Measurements from ENCODE around the gene PARD3B.

Gene PARD3B

GRCh38 chr2:205651719-205652118 is 1106.4 kb downstream of the PARD3B start:
- FAIRE-seq (no peak), DNase-seq (ENCODE audit: insufficient read length, low spot score) (no peak)

GRCh38 chr2:205654878-205655605 is 1109.8 kb downstream of the PARD3B start:
- FAIRE-seq (no peak), DNase-seq (ENCODE audit: insufficient read length, low spot score) (no peak)

- FAIRE-seq (no peak), DNase-seq (ENCODE audit: insufficient read length, low spot score) (no peak)
Measured at GRCh38 chr2:205655779-205656456, 1110.6 kb downstream of the PARD3B start.

GRCh38 chr2:205656461-205656860 is 1111.2 kb downstream of the PARD3B start:
- DNase-seq (ENCODE audit: insufficient read length, low spot score) (no peak), FAIRE-seq (no peak)

GRCh38 chr2:205656941-205657340 is 1111.7 kb downstream of the PARD3B start:
- no peak for DNase-seq (ENCODE audit: insufficient read length, low spot score)
- FAIRE-seq: no peak

GRCh38 chr2:205657579-205657978 is 1112.3 kb downstream of the PARD3B start:
- no peak for DNase-seq (ENCODE audit: insufficient read length, low spot score)
- no peak for FAIRE-seq

GRCh38 chr2:205658068-205658467 is 1112.8 kb downstream of the PARD3B start:
- DNase-seq (ENCODE audit: insufficient read length, low spot score) (no peak), FAIRE-seq (no peak)

GRCh38 chr2:205658572-205658971 is 1113.3 kb downstream of the PARD3B start:
- no peak for FAIRE-seq
- DNase-seq (ENCODE audit: insufficient read length, low spot score): no peak

- FAIRE-seq (no peak), DNase-seq (ENCODE audit: insufficient read length, low spot score) (no peak)
Measured at GRCh38 chr2:205659922-205660321, 1114.6 kb downstream of the PARD3B start.

GRCh38 chr2:205660521-205661124 is 1115.3 kb downstream of the PARD3B start:
- DNase-seq (ENCODE audit: insufficient read length, low spot score): no peak
- no peak for FAIRE-seq

- DNase-seq (ENCODE audit: insufficient read length, low spot score): no peak
- no peak for FAIRE-seq
Measured at GRCh38 chr2:205661281-205661680, 1116.0 kb downstream of the PARD3B start.

- FAIRE-seq: no peak
Measured at GRCh38 chr2:205662206-205662965, 1117.1 kb downstream of the PARD3B start.

GRCh38 chr2:205665791-205666190 is 1120.5 kb downstream of the PARD3B start:
- no peak for FAIRE-seq
- DNase-seq (ENCODE audit: insufficient read length, low spot score): no peak

More at GRCh38 chr2:205662206-205662965, 1117.1 kb downstream of the PARD3B start:
- no peak for DNase-seq (ENCODE audit: insufficient read length, low spot score)
